Stimulated activated naive B cell treated with anti-CD40 and anti-IgM and Interleukin-4, amounts not matched to agents 10 μg/mL and 1 μg/mL and 100 μg/mL, for 72 hours (primary cell): ENCODE results near the gene ADCY5.

ENCODE experiments used
- ATAC-seq, 2 donors: fragments of 150-1000 bp; cut with Tn5 transposase; replicated peaks; 2 replicates each; pipeline ENCODE4 v1.10.0; 2021; ENCODE audit warnings: moderate library complexity in 1 of 2
- DNase-seq: peaks from one replicate; pipeline ENCODE4 v3.0.0; 2021
- H3K27ac Mint-ChIP-seq: one replicate; pipeline ENCODE4 v1.8.0; 2022; ENCODE audit warnings: mild to moderate bottlenecking, mixed read lengths
- H3K27me3 Mint-ChIP-seq, 2 donors: one replicate each; pipeline ENCODE4 v1.8.0; 2022; ENCODE audit warnings: mixed read lengths in 2 of 2
- H3K36me3 Mint-ChIP-seq, 2 donors: one replicate each; pipeline ENCODE4 v1.8.0; 2022; ENCODE audit warnings: mixed read lengths in 2 of 2, mild to moderate bottlenecking in 1 of 2
- H3K4me1 Mint-ChIP-seq, 2 donors: one replicate each; pipeline ENCODE4 v1.8.0; 2022; ENCODE audit warnings: mixed read lengths in 2 of 2, mild to moderate bottlenecking in 1 of 2
- H3K4me3 Mint-ChIP-seq, 2 donors: one replicate each; pipeline ENCODE4 v1.8.0; 2022; ENCODE audit warnings: mild to moderate bottlenecking in 2 of 2, mixed read lengths in 2 of 2, moderate library complexity in 1 of 2
- H3K9me3 Mint-ChIP-seq, 2 donors: one replicate each; pipeline ENCODE4 v1.8.0; 2022; ENCODE audit warnings: mixed read lengths in 2 of 2, mild to moderate bottlenecking in 1 of 2

The ADCY5 gene

GRCh38 chr3:123373474-123373987 lies 75.4 kb downstream of the ADCY5 start:
- ATAC-seq (no peak), DNase-seq (no peak)
- Mint-ChIP-seq H3K4me1 (no peaks in the 10 kb centered on the region), H3K27me3 (peaks cover 0 to 7% of the 10 kb centered on the region in 2 donors), H3K27ac (no peak overlapping the region), H3K4me3 (no peak overlapping the region), H3K9me3 (no peaks in the 10 kb centered on the region), H3K36me3 (no peaks in the 10 kb centered on the region)

GRCh38 chr3:123372686-123373473 lies 76.0 kb downstream of the ADCY5 start:
- Mint-ChIP-seq H3K27ac (no peak overlapping the region), H3K36me3 (no peaks in the 10 kb centered on the region), H3K9me3 (no peaks in the 10 kb centered on the region), H3K4me3 (no peak overlapping the region), H3K27me3 (peaks cover 0 to 4% of the 10 kb centered on the region in 2 donors), H3K4me1 (no peaks in the 10 kb centered on the region)
- ATAC-seq: no peak
- no peak for DNase-seq

- Mint-ChIP-seq H3K27me3 (peaks cover 0 to 4% of the 10 kb centered on the region in 2 donors), H3K27ac (no peak overlapping the region), H3K4me1 (no peaks in the 10 kb centered on the region), H3K9me3 (no peaks in the 10 kb centered on the region), H3K4me3 (no peak overlapping the region), H3K36me3 (no peaks in the 10 kb centered on the region)
- ATAC-seq (no peak), DNase-seq (no peak)
Observed at GRCh38 chr3:123371859-123372685, 76.8 kb downstream of the ADCY5 start.

GRCh38 chr3:123371426-123371825 lies 77.5 kb downstream of the ADCY5 start:
- Mint-ChIP-seq H3K9me3 (no peaks in the 10 kb centered on the region), H3K4me3 (no peak overlapping the region), H3K27ac (no peak overlapping the region), H3K36me3 (no peaks in the 10 kb centered on the region), H3K27me3 (peaks cover 0 to 4% of the 10 kb centered on the region in 2 donors), H3K4me1 (no peaks in the 10 kb centered on the region)
- ATAC-seq (no peak), DNase-seq (no peak)

GRCh38 chr3:123370819-123371218 lies 78.1 kb downstream of the ADCY5 start:
- DNase-seq (no peak), ATAC-seq (no peak)
- H3K36me3 Mint-ChIP-seq: no peaks in the 10 kb centered on the region
- no peaks in the 10 kb centered on the region for H3K9me3 Mint-ChIP-seq
- H3K27me3 Mint-ChIP-seq: peaks cover 0 to 4% of the 10 kb centered on the region in 2 donors
- H3K27ac Mint-ChIP-seq: no peak overlapping the region
- H3K4me3 Mint-ChIP-seq: no peak overlapping the region
- no peaks in the 10 kb centered on the region for H3K4me1 Mint-ChIP-seq

GRCh38 chr3:123369085-123369484 lies 79.8 kb downstream of the ADCY5 start:
- Mint-ChIP-seq H3K9me3 (no peaks in the 10 kb centered on the region), H3K4me1 (no peaks in the 10 kb centered on the region), H3K4me3 (no peak overlapping the region), H3K27me3 (peaks cover 8 to 13% of the 10 kb centered on the region in 2 donors), H3K36me3 (no peaks in the 10 kb centered on the region), H3K27ac (no peak overlapping the region)
- DNase-seq (no peak), ATAC-seq (no peak)

GRCh38 chr3:123367467-123368154 lies 81.3 kb downstream of the ADCY5 start:
- no peaks in the 10 kb centered on the region for H3K36me3 Mint-ChIP-seq
- H3K4me3 Mint-ChIP-seq: no peak overlapping the region
- ATAC-seq (no peak), DNase-seq (no peak)
- H3K9me3 Mint-ChIP-seq: no peaks in the 10 kb centered on the region
- H3K27ac Mint-ChIP-seq: no peak overlapping the region
- H3K4me1 Mint-ChIP-seq: no peaks in the 10 kb centered on the region
- H3K27me3 Mint-ChIP-seq: peaks cover 8 to 13% of the 10 kb centered on the region in 2 donors

GRCh38 chr3:123365450-123366143 lies 83.3 kb downstream of the ADCY5 start:
- H3K9me3 Mint-ChIP-seq: no peaks in the 10 kb centered on the region
- no peaks in the 10 kb centered on the region for H3K4me1 Mint-ChIP-seq
- DNase-seq (no peak), ATAC-seq (no peak)
- H3K36me3 Mint-ChIP-seq: no peaks in the 10 kb centered on the region
- H3K27ac Mint-ChIP-seq: no peak overlapping the region
- H3K4me3 Mint-ChIP-seq: no peak overlapping the region
- peaks cover 8 to 9% of the 10 kb centered on the region in 2 donors for H3K27me3 Mint-ChIP-seq

- H3K4me3 Mint-ChIP-seq: no peak overlapping the region
- H3K27me3 Mint-ChIP-seq: peaks cover 8 to 9% of the 10 kb centered on the region in 2 donors
- no peaks in the 10 kb centered on the region for H3K9me3 Mint-ChIP-seq
- DNase-seq (no peak), ATAC-seq (no peak)
- H3K4me1 Mint-ChIP-seq: no peaks in the 10 kb centered on the region
- no peak overlapping the region for H3K27ac Mint-ChIP-seq
- H3K36me3 Mint-ChIP-seq: no peaks in the 10 kb centered on the region
Observed at GRCh38 chr3:123361071-123361470, 87.8 kb downstream of the ADCY5 start.

GRCh38 chr3:123357275-123357674 lies 91.6 kb downstream of the ADCY5 start:
- ATAC-seq (no peak), DNase-seq (no peak)
- H3K36me3 Mint-ChIP-seq: no peaks in the 10 kb centered on the region
- H3K9me3 Mint-ChIP-seq: peaks cover 6 to 9% of the 10 kb centered on the region in 2 donors
- H3K4me1 Mint-ChIP-seq: no peaks in the 10 kb centered on the region
- H3K4me3 Mint-ChIP-seq: no peak overlapping the region
- H3K27ac Mint-ChIP-seq: no peak overlapping the region
- peaks cover 0 to 4% of the 10 kb centered on the region in 2 donors for H3K27me3 Mint-ChIP-seq

- DNase-seq (no peak), ATAC-seq (no peak)
- H3K27me3 Mint-ChIP-seq: peaks cover 15 to 23% of the 10 kb centered on the region in 2 donors
- no peaks in the 10 kb centered on the region for H3K4me1 Mint-ChIP-seq
- no peak overlapping the region for H3K4me3 Mint-ChIP-seq
- H3K27ac Mint-ChIP-seq: no peak overlapping the region
- peaks cover 6 to 9% of the 10 kb centered on the region in 2 donors for H3K9me3 Mint-ChIP-seq
- no peaks in the 10 kb centered on the region for H3K36me3 Mint-ChIP-seq
Observed at GRCh38 chr3:123353850-123354233, 95.0 kb downstream of the ADCY5 start.

GRCh38 chr3:123353227-123353849 lies 95.6 kb downstream of the ADCY5 start:
- Mint-ChIP-seq H3K4me3 (no peak overlapping the region), H3K27me3 (peaks cover 20 to 27% of the 10 kb centered on the region in 2 donors), H3K4me1 (no peaks in the 10 kb centered on the region), H3K36me3 (no peaks in the 10 kb centered on the region), H3K27ac (no peak overlapping the region), H3K9me3 (peaks cover 6 to 9% of the 10 kb centered on the region in 2 donors)
- DNase-seq (no peak), ATAC-seq (no peak)

GRCh38 chr3:123352134-123352554 lies 96.7 kb downstream of the ADCY5 start:
- no peak for DNase-seq
- Mint-ChIP-seq H3K4me3 (no peak overlapping the region), H3K36me3 (no peaks in the 10 kb centered on the region), H3K27ac (no peak overlapping the region), H3K27me3 (peaks cover 26 to 36% of the 10 kb centered on the region in 2 donors), H3K4me1 (no peaks in the 10 kb centered on the region), H3K9me3 (peaks cover 6 to 9% of the 10 kb centered on the region in 2 donors)
- ATAC-seq: no peak
